ENCODE measurements around the gene RNF182.

RNF182 gene

DNA sequence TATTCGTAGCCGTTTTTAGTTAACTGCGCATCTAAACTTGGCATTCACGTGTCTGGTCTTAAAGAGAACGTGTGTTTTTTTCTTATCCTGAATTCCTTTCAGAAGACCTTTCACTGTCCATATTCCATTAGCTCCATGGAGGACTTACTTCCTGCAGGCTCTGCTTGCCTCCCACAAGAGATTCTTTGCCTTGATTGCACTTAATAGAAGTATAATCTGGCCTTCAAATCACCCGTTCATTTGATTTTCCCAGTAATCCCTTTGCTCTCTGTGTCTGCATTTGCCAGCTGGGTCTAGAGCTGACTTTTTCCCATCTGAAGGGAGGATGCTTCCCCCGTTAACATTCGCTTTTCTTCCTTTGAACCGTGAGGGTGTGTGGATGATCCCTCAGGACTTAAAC, 79.5 kb downstream of the RNF182 start:
- H3K4me3 ChIP-seq (ENCODE audit: low read depth, low read length) = no peak overlapping the region
- in situ Hi-C loops (cut with HindIII; ENCODE audit: low sequenced_read_pairs) = no loop called here
- DNase-seq (ENCODE audit: low read depth) = no peak
- TF ChIP-seq, protein P1, sequence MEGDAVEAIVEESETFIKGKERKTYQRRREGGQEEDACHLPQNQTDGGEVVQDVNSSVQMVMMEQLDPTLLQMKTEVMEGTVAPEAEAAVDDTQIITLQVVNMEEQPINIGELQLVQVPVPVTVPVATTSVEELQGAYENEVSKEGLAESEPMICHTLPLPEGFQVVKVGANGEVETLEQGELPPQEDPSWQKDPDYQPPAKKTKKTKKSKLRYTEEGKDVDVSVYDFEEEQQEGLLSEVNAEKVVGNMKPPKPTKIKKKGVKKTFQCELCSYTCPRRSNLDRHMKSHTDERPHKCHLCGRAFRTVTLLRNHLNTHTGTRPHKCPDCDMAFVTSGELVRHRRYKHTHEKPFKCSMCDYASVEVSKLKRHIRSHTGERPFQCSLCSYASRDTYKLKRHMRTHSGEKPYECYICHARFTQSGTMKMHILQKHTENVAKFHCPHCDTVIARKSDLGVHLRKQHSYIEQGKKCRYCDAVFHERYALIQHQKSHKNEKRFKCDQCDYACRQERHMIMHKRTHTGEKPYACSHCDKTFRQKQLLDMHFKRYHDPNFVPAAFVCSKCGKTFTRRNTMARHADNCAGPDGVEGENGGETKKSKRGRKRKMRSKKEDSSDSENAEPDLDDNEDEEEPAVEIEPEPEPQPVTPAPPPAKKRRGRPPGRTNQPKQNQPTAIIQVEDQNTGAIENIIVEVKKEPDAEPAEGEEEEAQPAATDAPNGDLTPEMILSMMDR (IDR thresholded peaks at IDR 0.05; ENCODE audit: low read depth, low read length, missing control alignments) = no peak

DNA sequence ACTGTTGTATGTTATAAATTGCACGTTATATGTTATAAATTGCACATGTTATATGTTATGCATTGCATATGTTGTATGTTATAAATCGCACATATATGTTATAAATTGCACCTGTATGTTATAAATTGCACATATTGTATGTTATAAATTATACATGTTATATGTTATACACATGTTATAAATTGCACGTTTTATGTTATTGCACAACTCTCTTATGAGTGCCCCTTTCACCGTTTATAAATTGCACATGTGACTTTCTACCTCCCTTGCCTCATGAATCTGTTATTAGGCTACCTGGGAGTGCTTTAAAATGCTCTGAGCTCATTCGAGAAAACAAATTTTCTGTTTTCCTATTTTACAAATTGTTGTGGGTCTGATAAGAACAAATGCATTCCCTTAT, 84.1 kb downstream of the RNF182 start:
- no peak overlapping the region for H3K4me3 ChIP-seq (ENCODE audit: low read depth, low read length)
- TF ChIP-seq, protein P1 (IDR thresholded peaks at IDR 0.05; ENCODE audit: low read depth, low read length, missing control alignments) = no peak
- in situ Hi-C loops (cut with HindIII; ENCODE audit: low sequenced_read_pairs) = no loop called here

DNA sequence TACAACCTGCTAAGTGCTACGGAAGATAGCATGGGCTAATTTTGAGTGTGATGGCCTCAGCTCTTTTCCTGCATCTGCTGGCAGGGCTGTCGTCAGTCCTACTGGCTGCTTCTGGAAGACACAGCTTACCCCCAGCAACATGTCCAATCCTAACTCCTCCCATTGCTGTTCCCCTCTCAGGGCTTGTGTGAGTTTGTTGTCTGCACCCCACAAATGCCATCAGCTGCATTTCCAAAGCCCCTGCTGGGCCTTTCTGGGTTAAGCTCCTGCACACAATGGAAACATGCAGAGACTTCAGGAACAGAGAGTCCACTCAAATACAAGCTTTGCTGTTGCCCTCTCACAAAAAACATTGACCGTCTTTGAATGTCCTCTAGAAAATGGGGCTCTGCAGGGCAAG, 84.7 kb downstream of the RNF182 start:
- no peak for DNase-seq (ENCODE audit: low read depth)
- in situ Hi-C loops (cut with HindIII; ENCODE audit: low sequenced_read_pairs) = no loop called here

More for the DNA sequence above, 84.1 kb downstream of the RNF182 start:
- DNase-seq (ENCODE audit: low read depth) = no peak

DNA sequence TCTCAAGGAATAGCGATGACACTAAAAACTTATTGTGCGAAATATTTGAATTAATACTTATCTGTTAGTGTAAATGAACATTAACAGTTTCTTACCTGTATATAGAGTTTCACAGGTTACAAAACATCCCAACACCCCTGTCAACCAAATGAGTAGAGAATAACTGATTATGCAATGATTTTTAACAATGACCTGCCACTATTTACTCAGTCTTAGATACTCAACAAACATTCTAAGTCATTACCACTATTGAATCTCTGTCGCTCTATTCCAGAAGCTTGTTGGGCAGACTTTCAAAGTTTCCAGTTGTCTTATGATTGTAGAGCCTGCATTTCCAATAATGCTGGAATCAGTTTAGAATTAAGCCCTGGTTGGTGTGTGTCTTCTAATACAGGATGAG, 85.5 kb downstream of the RNF182 start:
- TF ChIP-seq, protein P1 (IDR thresholded peaks at IDR 0.05; ENCODE audit: low read depth, low read length, missing control alignments) = no peak
- in situ Hi-C loops (cut with HindIII; ENCODE audit: low sequenced_read_pairs) = no loop called here
- DNase-seq (ENCODE audit: low read depth) = no peak
- no peak overlapping the region for H3K4me3 ChIP-seq (ENCODE audit: low read depth, low read length)

More for the DNA sequence above, 84.7 kb downstream of the RNF182 start:
- TF ChIP-seq, protein P1 (IDR thresholded peaks at IDR 0.05; ENCODE audit: low read depth, low read length, missing control alignments) = no peak
- H3K4me3 ChIP-seq (ENCODE audit: low read depth, low read length) = no peak overlapping the region

GRCh38 chr6:14012313-14013030, 87.7 kb downstream of the RNF182 start:
- DNase-seq (ENCODE audit: low read depth) = no peak
- H3K4me3 ChIP-seq (ENCODE audit: low read depth, low read length) = no peak overlapping the region
- in situ Hi-C loops (cut with HindIII; ENCODE audit: low sequenced_read_pairs) = no loop called here
- TF ChIP-seq, protein P1 (IDR thresholded peaks at IDR 0.05; ENCODE audit: low read depth, low read length, missing control alignments) = no peak

DNA sequence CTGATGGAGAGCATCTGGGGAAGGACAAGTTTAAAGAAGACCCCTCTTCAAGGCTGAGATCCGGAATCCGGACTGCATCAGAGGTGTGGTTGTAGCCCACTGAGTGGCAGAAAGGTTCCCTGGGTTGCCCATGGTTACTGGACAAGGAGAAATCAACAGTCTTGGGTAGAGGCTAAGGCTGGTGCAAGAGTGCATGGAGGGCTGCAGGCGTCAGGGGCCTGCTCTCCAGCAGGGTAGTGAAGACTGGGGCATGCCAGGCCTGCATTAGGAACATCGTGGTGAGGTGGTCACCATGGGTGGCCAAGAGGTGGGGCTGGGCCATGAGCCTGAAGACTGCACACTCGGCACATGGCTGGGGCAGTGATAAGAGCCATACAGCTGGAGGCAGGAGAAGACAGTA, 91.2 kb downstream of the RNF182 start:
- in situ Hi-C loops (cut with HindIII; ENCODE audit: low sequenced_read_pairs) = no loop called here
- H3K4me3 ChIP-seq (ENCODE audit: low read depth, low read length) = no peak overlapping the region
- DNase-seq (ENCODE audit: low read depth) = no peak
- TF ChIP-seq, protein P1 (IDR thresholded peaks at IDR 0.05; ENCODE audit: low read depth, low read length, missing control alignments) = no peak

All from astrocyte of the cerebellum (primary cell).